ENCODE results near the gene PCDHA5.
"Not testable (repeated sequence)": the region's sequence is repeated elsewhere in the genome, so short reads cannot be mapped to it uniquely, and the experiment has no call there.

PCDHA5 gene

DNA sequence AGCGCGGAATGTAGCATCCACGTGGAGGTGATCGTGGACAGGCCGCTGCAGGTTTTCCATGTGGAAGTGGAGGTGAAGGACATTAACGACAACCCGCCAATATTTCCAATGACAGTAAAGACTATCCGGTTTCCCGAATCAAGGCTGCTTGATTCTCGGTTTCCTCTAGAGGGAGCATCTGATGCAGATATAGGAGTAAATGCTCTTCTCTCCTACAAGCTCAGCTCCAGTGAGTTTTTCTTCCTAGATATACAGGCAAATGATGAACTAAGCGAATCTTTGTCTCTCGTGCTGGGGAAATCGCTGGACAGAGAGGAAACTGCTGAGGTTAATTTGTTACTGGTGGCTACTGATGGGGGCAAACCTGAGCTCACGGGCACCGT, 26.2 kb upstream of the PCDHA5 start:
- no peak for DNase-seq (ENCODE audit: extremely low read depth, low read depth)
- TF ChIP-seq, protein P1, sequence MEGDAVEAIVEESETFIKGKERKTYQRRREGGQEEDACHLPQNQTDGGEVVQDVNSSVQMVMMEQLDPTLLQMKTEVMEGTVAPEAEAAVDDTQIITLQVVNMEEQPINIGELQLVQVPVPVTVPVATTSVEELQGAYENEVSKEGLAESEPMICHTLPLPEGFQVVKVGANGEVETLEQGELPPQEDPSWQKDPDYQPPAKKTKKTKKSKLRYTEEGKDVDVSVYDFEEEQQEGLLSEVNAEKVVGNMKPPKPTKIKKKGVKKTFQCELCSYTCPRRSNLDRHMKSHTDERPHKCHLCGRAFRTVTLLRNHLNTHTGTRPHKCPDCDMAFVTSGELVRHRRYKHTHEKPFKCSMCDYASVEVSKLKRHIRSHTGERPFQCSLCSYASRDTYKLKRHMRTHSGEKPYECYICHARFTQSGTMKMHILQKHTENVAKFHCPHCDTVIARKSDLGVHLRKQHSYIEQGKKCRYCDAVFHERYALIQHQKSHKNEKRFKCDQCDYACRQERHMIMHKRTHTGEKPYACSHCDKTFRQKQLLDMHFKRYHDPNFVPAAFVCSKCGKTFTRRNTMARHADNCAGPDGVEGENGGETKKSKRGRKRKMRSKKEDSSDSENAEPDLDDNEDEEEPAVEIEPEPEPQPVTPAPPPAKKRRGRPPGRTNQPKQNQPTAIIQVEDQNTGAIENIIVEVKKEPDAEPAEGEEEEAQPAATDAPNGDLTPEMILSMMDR (IDR thresholded peaks at IDR 0.05; ENCODE audit: low read depth, low read length): no peak; the same call in 1 of the 2 replicates

DNA sequence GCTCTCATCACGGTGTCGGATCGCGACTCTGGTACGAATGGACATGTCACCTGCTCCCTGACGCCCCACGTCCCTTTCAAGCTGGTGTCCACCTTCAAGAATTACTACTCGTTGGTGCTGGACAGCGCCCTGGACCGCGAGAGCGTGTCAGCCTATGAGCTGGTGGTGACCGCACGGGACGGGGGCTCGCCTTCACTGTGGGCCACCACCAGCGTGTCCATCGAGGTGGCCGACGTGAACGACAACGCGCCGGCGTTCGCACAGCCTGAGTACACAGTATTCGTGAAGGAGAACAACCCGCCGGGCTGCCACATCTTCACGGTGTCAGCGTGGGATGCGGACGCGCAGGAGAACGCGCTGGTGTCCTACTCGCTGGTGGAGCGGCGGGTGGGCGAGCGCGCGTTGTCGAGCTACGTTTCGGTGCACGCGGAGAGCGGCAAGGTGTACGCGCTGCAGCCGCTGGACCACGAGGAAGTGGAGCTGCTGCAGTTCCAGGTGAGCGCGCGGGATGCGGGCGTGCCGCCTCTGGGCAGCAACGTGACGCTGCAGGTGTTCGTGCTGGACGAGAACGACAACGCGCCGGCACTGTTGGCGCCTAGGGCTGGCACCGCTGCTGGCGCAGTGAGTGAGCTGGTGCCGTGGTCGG, 25.2 kb upstream of the PCDHA5 start:
- not testable (repeated sequence) for DNase-seq (ENCODE audit: extremely low read depth, low read depth)

DNA sequence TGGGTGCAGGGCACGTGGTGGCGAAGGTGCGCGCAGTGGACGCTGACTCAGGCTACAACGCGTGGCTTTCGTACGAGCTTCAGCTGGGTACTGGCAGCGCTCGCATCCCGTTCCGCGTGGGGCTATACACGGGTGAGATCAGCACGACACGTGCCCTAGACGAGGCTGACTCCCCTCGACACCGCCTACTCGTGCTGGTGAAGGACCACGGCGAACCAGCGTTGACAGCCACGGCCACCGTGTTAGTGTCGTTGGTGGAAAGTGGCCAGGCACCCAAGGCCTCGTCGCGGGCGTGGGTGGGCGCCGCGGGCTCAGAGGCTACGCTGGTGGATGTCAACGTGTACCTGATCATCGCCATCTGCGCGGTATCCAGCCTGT, 24.7 kb upstream of the PCDHA5 start:
- TF ChIP-seq, protein P1 (IDR thresholded peaks at IDR 0.05; ENCODE audit: low read depth, low read length): no peak
- DNase-seq (ENCODE audit: extremely low read depth, low read depth): no peak

DNA sequence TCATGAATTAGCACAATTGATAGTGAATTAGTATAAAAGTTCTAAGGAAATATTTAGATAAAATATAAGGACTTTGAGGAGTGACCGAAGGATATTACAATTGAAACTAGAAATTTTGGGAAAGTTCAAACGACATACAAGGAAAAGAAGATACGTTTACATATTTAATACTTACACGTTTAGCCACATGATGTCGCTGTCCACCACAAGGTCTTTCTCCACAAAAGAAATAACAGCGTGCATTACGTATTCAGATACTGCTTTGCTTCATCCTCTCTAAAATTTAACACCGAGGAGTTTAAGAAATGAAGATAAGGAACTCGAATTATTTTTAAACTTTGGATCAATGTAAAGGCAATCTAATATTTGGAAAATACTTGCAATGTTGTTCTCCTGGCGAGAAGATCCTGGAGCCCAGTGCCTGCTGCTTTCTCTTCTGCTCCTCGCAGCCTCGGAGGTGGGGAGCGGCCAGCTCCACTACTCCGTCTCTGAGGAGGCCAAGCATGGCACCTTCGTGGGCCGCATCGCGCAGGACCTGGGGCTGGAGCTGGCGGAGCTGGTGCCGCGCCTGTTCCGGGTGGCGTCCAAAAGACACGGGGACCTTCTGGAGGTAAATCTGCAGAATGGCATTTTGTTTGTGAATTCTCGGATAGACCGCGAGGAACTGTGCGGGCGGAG, 20.5 kb upstream of the PCDHA5 start, which contains the start of gene PCDHA3:
Gene PCDHA3 (plus strand): TSS at position 242 of the 678 bp plus-strand sequence.
- TF ChIP-seq, protein P1 (IDR thresholded peaks at IDR 0.05; ENCODE audit: low read depth, low read length): no peak; the same call in 1 of the 2 replicates
- no peak for DNase-seq (ENCODE audit: extremely low read depth, low read depth)

DNA sequence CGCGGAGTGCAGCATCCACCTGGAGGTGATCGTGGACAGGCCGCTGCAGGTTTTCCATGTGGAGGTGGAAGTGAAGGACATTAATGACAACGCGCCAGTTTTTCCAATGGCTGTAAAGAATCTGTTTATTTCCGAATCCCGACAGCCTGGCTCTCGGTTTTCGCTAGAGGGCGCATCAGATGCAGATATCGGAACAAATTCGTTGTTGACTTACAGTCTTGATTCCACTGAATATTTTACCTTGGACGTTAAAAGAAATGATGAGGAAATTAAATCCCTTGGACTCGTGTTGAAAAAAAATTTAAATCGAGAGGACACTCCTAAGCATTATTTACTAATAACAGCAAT, 19.9 kb upstream of the PCDHA5 start:
- DNase-seq (ENCODE audit: extremely low read depth, low read depth): no peak
- TF ChIP-seq, protein P1 (IDR thresholded peaks at IDR 0.05; ENCODE audit: low read depth, low read length): no peak

DNA sequence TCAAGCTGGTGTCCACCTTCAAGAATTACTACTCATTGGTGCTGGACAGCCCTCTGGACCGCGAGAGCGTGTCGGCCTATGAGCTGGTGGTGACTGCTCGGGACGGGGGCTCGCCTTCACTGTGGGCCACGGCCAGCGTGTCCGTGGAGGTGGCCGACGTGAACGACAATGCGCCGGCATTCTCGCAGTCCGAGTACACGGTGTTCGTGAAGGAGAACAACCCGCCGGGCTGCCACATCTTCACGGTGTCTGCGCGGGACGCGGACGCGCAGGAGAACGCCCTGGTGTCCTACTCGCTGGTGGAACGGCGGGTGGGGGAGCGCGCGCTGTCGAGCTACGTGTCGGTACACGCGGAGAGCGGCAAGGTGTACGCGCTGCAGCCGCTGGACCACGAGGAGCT, 19.0 kb upstream of the PCDHA5 start:
- DNase-seq (ENCODE audit: extremely low read depth, low read depth): not testable (repeated sequence)

DNA sequence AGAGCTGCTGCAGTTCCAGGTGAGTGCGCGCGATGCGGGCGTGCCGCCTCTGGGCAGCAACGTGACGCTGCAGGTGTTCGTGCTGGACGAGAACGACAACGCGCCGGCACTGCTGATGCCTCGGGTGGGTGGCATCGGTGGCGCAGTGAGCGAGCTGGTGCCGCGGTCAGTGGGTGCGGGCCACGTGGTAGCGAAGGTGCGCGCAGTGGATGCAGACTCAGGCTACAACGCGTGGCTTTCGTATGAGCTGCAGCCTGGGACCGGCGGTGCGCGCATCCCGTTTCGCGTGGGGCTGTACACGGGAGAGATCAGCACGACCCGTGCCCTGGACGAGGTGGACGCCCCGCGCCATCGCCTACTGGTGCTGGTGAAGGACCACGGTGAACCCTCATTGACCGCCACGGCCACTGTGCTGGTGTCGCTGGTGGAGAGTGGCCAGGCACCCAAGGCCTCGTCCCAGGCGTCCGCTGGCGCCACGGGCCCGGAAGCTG, 18.6 kb upstream of the PCDHA5 start:
- TF ChIP-seq, protein P1 (IDR thresholded peaks at IDR 0.05; ENCODE audit: low read depth, low read length): no peak
- no peak for DNase-seq (ENCODE audit: extremely low read depth, low read depth)

DNA sequence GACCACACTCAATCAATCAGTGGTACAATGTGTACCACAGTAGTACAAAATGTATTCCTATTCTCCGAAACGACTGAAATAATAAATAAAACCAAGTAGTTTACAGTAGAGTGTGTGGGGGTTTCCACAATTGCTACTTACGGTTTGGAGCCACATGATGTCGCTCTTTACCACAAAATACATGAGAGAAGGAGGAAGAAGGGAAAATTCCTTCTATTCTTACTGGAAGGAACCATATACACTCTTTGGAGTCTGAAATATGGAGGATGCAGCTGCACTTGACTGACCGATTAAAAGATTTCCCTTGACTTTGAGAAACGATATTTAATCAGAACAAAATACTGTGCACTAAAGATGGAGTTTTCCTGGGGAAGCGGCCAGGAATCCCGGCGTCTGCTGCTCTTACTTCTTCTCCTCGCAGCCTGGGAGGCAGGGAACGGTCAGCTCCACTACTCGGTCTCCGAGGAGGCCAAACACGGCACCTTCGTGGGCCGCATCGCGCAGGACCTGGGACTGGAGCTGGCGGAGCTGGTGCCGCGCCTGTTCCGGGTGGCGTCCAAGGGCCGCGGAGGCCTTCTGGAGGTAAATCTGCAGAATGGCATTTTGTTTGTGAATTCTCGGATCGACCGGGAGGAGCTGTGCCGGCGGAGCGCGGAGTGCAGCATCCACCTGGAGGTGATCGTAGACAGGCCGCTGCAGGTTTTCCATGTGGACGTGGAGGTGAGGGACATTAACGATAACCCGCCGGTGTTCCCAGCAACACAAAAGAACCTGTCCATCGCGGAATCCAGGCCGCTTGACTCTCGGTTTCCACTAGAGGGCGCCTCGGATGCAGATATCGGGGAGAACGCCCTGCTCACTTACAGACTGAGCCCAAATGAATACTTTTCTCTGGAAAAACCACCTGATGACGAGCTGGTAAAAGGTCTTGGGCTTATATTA, 14.3 kb upstream of the PCDHA5 start, which contains the start of gene PCDHA4:
Gene PCDHA4 (plus strand): TSS at position 235 of the 942 bp plus-strand sequence.
- no peak for DNase-seq (ENCODE audit: extremely low read depth, low read depth)

DNA sequence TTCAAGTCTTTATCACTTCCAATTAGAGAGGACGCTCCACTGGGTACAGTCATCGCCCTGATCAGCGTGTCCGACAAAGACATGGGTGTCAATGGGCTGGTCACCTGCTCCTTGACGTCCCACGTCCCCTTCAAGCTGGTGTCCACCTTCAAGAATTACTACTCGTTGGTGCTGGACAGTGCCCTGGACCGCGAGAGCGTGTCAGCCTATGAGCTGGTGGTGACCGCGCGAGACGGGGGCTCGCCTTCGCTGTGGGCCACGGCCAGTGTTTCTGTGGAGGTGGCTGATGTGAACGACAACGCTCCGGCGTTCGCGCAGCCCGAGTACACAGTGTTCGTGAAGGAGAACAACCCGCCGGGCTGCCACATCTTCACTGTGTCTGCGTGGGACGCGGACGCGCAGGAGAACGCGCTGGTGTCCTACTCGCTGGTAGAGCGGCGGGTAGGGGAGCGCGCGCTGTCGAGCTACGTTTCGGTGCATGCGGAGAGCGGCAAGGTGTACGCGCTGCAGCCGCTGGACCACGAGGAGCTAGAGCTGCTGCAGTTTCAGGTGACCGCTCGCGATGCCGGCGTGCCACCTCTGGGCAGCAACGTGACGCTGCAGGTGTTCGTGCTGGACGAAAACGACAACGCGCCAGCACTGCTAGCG, 13.0 kb upstream of the PCDHA5 start:
- not testable (repeated sequence) for DNase-seq (ENCODE audit: extremely low read depth, low read depth)

More for the DNA sequence above, 14.3 kb upstream of the PCDHA5 start, which contains the start of gene PCDHA4:
- TF ChIP-seq, protein P1 (IDR thresholded peaks at IDR 0.05; ENCODE audit: low read depth, low read length): peak; percentile 15
